Superior temporal gyrus (tissue), 1 donor: ENCODE measurements around the gene ITSN1.
"Not testable (repeated sequence)": the region's sequence is repeated elsewhere in the genome, so short reads cannot be mapped to it uniquely, and the experiment has no call there.

Source experiments
- DNase-seq: peaks from one replicate; pipeline ENCODE4 v3.0.0-alpha.2; 2016; ENCODE audit errors: extremely low spot score

The ITSN1 gene

DNA sequence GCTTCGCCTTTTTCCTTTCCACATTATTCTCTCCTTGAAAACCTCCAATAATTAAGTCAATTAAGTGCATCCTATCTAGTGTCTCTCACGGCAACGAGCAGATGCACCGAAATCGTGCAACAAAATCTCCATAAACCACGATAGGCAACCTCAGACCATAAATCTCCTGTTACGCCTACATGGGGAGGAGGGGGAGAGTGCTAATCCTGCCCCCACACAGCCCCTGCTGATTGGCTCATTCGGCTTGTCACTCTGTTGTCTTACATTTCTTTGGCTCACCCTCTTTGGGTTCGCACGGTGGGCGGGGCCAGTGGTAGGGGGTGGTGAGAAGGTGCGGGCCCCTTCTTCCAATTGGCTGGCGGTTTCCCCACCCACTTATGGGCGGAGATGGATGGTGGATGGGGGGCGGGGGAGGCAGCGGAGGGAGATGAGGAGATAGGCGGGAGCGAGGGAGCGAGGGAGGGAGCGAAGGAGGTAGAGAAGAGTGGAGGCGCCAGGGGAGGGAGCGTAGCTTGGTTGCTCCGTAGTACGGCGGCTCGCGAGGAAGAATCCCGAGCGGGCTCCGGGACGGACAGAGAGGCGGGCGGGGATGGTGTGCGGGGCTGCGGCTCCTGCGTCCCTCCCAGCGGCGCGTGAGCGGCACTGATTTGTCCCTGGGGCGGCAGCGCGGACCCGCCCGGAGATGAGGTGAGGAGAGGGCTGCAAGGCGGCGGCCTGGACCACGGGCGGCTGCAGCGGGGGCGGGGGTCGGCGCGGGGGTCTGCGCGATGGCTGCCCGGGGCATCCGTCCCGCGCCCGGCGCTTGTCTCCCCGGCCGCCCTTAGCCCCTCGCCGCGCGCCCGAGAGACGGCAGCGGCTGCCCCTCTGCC, at the start of gene ITSN1:
Gene ITSN1 (plus strand): TSS at position 475 of the 869 bp plus-strand sequence. CDS start 76,328 bp downstream, outside the sequence.
- peak; percentile 100 for DNase-seq

DNA sequence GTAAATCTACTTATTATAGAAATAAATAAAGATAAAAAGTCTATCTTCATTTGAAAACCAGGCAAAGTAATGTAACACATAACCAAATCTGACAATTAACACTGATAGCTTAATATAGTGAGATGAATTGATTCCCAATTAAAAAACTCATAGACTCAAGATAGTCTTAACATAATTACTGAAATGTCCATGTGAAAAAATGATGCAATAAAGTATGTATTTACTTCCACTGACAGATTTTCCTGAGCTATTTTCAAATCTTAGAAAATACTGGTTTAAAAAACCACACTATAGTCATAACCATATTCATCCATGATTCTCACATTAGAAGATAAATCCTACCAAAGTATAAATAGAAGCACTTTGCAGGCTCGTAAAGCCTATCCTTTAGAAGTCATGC, 44.2 kb upstream of the ITSN1 start:
- DNase-seq = no peak

DNA sequence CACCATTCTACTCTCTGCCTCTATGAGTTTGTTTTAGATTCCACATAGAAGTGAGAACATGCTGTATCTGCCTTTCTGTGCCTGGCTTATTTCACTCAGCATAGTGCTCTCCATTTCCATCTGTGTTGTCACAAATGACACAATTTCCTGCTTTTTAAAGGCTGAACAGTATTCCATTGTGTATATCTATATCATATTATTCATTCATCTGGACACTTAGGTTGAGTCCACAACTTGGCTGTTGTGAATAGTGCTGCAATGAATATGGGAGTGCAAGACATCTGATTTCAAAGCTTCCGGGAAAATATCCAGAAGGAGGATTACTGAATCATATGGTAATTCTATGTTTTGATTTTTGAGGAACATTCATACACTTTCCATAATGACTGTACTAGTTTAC, 33.7 kb upstream of the ITSN1 start:
- no peak for DNase-seq

DNA sequence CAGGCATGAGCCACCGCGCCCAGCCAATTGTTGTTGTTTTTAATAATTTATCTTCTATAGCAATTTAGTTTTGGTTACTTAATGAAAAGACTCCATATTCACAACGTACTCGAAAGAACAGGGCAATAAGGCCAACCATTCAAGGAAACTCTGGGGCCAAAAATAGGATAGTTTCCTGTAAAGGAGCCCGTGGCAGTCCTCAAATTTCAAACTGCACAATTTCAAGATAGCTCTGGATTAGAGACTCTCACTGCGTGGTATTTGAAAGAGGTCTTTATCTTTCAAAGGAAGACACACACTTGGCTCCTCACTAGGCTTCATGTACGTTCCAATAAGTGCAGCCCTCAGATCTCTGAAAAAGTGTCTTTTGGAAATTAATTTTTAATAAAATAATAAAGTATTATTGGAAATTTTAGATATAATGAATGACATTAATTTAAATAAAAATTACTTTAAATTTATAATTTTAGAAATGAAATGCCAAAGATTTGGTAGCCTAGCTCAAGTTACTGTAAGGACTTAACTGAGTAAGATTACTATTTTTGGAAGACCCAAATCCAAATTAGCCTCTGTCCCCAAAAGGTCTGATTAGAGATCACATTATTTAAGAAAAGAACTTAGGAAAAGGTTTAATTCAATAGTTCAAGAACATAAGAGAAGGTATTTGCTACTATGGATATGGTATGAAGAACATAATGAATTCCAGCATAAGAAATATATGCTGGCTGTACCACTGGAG, 31.1 kb upstream of the ITSN1 start:
- no peak for DNase-seq

DNA sequence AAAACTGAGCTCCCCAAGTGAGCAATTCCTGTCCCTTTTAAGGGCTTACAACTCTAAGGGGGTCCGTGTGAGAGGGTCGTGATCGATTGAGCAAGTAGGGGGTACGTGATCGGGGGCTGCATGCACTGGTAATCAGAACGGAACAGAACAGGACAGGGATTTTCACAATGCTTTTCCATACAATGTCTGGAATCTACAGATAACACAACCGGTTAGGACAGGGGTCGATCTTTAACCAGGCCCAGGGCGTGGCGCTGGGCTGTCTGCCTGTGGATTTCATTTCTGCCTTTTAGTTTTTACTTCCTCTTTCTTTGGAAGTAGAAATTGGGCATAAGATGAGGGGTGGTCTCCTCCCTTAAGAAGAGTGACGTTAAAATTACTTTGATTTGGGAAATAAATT, 24.7 kb upstream of the ITSN1 start:
- DNase-seq = not testable (repeated sequence)

DNA sequence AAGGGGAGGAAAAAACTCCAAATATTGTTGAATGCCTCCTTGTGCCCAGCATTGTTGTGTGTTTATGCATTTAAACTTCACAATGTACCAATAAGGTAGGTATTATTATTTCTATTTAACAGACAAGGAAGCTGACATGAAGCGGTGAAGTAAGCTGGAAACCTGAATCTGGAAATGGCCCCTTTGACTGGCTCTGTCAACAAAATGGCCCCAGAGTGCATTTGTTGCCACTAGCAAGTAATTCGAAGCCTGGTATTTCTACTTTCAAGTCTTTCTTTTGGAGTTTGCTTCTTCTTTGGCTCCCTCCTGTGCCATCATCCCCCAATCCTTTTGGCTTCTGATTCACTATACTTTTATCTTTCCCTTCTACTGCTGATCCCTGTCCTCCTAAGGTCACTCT, 23.9 kb upstream of the ITSN1 start:
- DNase-seq = no peak

DNA sequence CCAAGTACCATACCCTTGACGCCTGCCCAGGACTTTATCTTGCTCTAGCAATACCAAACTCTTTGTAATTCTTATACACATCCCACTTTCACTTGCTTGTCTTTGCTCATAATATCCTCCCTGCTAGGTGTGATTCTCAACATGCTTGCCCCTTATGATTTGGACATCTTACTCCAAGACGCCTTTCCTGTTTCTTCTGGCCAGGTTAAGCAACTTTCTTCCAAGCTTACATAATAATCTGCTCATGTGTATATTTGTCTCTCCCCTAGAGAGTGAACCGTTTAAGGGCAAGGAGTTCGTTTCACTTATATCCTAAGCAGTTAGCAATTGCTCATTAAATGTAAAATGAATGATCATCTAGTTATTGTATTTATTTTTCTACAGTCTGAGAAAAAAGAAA, 22.6 kb upstream of the ITSN1 start:
- no peak for DNase-seq

DNA sequence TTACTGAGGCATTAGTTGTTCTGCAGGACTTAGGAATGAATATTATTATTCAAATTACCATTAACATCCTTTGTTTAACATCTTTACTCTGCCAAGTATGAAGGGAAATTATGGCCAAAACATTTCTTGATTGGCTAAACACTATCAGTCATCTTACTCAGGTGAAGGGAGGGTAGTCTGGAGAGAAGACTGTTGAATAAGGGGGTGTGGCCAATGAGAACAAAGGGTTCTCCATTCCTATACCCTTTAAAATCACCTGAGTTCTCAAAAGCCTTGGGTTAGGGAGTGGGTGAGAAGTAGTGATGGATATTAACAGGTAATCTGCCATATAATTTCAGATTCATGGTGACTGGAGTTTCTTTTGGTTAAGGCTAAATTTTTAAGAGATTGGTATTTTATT, 20.0 kb upstream of the ITSN1 start:
- DNase-seq = no peak

DNA sequence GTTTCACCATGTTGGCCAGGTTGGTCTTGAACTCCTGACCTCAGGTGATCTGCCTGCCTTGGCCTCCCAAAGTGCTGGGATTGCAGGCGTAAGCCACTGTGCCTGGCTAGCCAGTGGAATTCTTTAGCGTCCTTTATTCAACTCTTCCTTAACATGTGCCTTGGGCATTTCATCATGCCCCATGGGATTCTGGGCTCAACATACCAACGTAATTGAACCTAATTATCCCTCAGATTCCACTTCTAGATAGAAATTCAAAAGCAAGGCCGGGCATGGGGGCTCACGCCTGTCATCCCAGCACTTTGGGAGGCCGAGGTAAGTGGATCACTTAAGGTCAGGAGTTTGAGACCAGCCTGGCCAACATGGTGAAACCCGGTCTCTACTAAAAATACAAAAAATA, 16.1 kb upstream of the ITSN1 start:
- not testable (repeated sequence) for DNase-seq

DNA sequence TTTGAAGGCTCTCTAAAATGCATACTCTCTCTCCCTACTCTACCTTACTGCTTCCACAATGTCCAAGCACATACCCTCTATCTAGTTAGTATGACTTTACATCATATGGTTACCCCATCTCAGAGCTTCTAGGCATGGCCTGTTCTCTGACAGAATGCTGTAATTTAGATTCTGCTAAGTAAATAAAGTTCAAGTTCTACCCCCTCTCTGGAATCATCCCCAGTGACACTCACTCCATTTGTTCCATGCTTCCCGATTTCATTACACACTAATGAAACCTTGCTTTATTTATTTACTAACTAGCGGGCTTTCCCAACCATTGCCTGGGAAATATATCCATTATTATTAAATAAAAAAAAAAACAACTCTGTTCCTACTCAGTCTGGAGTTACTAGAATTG, 8.0 kb upstream of the ITSN1 start:
- no peak for DNase-seq

DNA sequence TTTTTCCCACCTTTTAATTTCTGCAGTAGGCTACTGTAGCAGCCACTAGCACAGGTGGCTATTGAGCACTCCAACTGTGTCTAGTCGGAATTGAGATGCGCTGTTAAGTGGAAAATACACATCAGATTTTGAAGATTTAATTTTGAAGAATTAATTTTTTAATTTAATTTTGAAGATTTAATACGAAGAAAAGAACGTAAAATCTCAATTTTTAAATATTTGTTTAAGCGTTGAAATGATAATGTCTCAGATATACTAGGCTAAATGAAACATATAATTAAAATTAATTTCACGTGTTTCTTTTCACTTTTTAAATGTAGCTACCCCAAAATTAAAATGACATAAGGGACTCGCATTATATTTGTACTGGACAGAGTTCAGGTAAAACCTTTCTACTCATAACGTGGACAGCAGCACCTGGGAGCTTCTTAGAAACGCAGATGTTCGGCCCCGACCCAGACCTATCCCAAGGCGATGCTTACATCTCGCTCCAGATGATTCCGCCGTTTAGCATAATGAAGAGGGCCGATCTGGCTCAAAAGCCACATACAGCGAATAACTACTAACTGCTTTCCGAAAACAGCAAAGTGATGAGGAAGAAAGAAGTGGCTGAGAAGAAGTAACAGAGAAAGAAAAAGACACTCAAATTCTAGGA, 1.5 kb upstream of the ITSN1 start:
- no peak for DNase-seq

DNA sequence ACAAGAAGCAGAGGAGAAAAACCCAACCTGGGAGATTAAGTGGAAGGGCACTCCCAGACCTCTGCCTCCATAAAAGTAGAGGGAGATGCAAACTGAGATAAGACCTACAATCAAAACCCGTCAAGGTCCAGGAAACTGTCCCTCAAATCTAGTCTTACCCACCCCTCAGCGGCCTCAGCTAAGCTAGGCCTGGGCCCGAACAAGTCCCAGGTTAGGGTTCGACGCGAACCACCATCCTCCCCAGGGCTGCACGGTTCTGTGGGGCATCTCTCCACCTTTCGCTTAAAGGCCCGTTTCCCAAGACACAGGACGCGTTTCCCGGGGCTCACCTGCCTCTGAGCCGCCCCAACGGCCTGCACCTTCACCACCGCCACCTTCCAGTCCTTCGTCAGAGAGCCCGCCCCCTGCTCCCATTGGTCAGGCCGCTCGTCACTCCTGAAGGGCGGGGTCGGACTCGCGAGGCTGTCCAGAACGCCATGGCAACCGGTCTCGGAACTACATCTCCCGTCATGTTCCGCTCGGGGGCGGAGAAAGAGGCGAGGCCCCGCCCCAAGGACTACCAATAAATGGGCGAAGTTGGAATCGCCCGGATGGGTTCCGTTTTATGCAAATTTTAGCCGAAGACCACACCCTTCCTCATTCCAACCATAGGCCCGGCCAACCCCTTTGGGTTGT, 812 bp upstream of the ITSN1 start, which contains the start of gene CRYZL1:
Gene CRYZL1 (minus strand): TSS at position 390 of the 675 bp plus-strand sequence. CDS start 10,190 bp downstream, outside the sequence.
- peak; percentile 100 for DNase-seq

DNA sequence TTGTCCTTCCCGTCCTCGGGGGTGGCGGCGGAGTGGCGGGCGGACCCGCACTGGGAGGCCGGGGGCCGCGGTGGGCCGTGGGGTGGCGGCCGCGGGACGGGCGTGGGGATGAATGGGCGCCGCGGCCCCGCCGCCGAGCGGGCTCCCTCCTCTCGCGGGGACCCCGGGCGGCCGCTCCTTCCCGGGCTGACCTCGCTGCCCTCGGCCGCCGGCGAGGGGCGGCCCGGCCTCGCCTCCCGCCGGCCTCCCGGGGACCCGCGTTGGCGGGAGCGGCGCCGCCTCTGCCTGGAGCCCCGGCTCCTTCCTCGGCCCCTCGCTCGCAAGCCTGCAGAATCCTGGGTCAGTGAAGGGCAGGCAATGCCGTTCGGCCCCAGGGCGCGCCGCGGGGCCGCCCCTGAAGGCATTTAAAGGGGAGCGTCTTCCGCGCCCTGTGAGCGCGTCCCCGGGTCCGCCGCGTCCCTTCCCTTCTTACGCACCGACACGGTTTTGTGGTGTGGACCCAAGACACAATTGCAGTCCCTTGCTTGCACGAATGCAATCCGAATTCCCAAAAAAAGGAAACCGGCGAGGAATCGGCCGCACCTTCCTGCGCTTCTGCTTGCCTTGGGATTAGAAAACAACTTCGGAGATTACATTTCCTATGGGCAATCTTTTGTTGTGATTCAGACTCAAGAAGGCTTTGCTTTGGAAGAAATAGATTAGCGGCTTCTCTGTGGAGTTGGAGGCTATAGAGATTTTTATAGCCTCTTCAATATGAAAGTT, 776 bp downstream of the ITSN1 start:
- no peak for DNase-seq

DNA sequence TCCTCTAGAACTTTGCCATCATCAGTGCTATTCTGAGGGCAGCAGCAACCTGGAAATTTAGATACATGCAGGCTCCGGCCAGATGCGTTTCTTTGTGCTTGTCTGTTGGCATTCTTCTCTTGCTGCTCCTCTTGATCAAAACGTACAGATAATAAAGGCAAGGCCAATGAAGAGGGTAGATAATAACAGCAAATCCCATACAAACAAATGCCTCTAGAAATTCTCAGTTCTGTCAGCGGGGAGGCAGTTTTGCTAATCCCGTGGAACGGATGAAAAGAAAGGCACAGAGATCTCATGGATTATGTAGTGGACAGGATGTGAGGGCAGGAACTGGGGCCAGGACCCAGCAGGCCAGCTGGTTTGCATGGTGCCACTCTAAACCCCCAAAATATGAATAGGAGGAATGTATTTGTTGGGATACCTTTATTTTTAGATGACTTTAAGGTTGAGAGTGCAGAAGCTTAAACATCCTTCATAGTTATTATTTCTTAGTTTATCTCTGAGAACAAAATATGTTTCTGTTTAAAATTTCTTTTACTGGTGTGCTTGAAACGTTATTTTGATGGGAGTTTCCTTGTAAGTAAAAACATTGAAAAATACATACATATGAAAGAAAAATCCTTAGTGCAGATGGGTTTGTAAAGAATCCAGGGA, 1.5 kb downstream of the ITSN1 start:
- peak; percentile 46 for DNase-seq

DNA sequence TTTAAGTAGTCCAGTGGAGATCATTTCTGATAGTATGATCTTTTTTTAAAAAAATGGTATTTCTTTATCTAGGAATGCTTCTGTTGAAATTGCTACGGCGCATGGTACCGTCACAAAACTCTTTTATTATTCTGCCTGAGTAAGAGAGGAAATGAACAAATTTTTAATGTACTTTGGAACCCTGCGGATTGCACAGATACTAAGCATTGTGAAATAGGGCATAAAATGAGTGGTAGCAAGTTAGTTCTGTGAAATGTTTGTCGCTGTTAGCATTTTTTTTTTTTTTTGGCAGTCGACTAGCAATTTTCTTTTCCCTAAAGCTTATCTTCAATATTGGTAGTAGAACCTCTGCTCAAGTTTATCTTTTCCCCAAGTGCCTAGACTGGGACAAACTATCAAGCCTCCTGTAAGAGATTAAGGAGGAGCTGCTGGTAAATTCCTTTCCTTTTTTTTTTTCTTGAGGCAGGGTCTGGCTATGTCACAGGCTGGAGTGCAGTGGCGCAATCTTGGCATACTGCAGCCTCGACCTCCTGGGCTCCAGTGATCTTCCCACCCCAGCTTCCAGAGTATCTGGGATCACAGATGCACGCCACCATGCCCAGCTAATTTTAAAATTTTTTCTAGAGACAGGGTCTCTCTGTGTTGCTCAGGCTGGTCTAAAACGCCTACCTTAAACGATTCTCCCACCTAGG, 2.2 kb downstream of the ITSN1 start:
- no peak for DNase-seq

DNA sequence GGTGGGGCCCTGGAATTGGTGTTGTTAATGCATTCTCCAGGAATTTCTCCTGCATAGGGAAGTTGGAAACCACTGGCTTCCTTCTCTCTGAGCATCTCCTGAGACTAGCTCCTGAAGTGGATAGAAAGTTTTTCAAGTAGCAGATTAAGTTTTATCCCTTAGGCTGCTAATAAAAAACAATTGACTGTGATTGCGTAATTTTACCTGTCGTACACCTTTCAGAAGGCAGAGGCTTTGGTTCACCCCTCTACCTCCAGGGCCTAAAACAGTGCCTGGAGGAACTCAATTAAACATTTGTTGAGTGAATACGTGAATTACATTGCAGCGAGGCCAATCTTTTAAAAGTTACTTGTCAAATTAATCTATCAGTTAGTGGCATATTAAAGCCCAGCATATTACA, 3.4 kb downstream of the ITSN1 start:
- no peak for DNase-seq

DNA sequence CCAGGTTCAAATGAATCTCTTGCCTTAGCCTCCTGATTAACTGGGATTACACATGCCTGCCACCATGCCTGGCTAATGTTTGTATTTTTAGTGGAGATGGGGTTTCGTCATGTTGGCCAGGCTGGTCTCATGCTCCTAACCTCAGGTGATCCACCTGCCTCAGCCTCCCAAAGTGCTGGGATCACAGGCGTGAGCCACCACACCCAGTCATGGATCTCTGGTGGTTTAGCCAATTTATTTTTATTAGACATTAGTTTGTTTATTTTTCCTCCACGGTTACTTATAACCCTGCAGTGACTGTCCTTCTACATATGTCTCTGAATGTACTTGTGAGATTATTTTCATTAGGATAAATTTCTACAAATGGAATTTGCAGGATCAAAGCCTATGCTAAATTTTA, 5.3 kb downstream of the ITSN1 start:
- no peak for DNase-seq

DNA sequence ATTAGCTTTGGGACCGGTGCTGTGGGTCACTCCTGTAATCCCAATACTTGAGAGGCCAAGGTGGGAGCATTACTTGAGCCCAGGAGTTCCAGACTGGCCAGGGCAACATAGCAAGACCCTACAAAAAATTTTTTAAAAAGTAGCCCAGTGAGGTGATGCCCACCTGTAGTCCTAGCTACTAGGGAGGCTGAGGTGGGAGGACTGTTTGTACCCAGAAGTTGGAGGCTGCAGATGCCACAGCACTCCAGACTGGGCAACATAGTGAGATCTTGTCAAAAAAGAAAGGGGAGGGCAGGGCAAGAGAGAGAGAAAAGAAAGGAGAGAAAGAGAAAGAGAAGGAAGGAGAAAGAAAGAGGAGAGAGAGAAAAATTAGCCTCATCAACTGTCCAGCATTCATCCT, 6.3 kb downstream of the ITSN1 start:
- DNase-seq = no peak

DNA sequence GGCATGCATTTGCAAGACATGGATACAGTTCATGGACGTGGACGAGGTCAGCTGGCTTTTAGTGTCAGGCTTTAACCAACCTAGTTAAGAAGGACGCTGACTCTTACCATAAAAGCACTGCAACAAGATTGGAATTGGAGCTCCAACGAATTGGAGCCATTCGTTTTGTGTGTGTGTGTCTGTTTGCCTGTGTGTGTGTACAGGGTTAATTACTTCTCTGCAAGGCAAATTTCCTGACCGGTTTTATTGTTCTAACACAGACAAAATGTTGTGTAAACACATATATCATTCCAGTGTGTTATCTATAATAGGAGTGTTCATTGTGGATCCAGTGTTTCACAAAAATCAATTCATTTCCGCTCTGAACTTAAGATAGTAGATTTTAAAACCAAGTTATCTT, 7.9 kb downstream of the ITSN1 start:
- DNase-seq = no peak

DNA sequence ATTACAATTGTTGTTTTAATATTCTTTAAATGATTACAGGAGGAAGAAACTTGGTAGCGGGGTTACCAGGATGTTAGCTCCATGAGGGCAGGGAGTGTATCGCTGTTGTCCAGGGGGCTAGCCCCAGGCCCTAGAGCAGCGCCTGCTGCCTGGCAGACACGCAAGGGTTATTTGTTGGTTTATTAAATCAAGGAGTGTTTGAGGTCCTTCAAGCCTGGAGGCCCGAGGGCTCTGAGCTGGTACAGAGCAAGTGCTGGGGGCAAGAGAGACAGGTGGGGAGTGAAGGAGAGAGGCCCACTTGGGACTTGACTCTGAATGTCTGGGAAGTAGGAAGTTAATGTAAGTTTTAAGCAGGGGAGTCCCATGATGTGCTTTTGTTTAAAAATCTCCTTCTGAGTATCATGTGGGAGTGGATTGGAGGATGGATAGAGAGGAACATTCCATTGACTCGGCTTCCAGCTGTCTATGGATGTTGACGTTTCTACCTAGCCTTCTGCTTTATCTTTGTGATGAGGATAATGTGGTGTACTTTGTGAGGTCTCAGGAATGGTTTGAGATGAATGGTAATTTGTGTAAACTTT, 8.7 kb downstream of the ITSN1 start:
- DNase-seq = no peak
